HepG2 (cell line): ENCODE results near the gene GDF15. TPM values are rescaled to one million over a fixed set of nuclear protein-coding genes. Genes with fewer than 3 reads are reported as not detected.

Experiments
- MED1 ChIP-seq: sonication (generic); formaldehyde crosslinking; IDR thresholded peaks from 2 replicates; pipeline ENCODE4 v1.4.0; 2020; ENCODE audit warnings: missing genetic modification reagents
- MIXL1 ChIP-seq: IDR thresholded peaks from 2 replicates; pipeline ENCODE4 v1.6.1; 2016
- MLLT10 ChIP-seq: sonication (generic); formaldehyde crosslinking; IDR thresholded peaks from 2 replicates; pipeline ENCODE4 v1.4.0; 2020; ENCODE audit warnings: missing genetic modification reagents
- PCBP2 ChIP-seq: fragments of 200-400 bp; formaldehyde crosslinking; optimal IDR thresholded peaks from 2 replicates; pipeline ENCODE3; 2018; ENCODE audit warnings: low read length, low read depth; ENCODE audit not compliant: poor library complexity, severe bottlenecking
- RFX1 ChIP-seq: fragments of 450-650 bp; IDR thresholded peaks from 2 replicates; pipeline ENCODE4 v1.6.1; 2017
- ZNF337 ChIP-seq: sonication (generic); formaldehyde crosslinking; IDR thresholded peaks from 2 replicates; pipeline ENCODE4 v1.5.1; 2020; ENCODE audit warnings: missing genetic modification reagents, low read depth, mild to moderate bottlenecking, borderline replicate concordance
- ZNF44 ChIP-seq: sonication (generic); formaldehyde crosslinking; IDR thresholded peaks from 2 replicates; pipeline ENCODE4 v1.5.1; 2020; ENCODE audit warnings: mild to moderate bottlenecking, missing genetic modification reagents
- ZNF660 ChIP-seq: sonication (generic); formaldehyde crosslinking; IDR thresholded peaks from 2 replicates; pipeline ENCODE4 v1.5.1; 2020; ENCODE audit warnings: mild to moderate bottlenecking, low read depth, missing genetic modification reagents, borderline replicate concordance
- ZNF839 ChIP-seq: sonication (generic); formaldehyde crosslinking; IDR thresholded peaks from 2 replicates; pipeline ENCODE4 v1.4.0; 2020; ENCODE audit warnings: missing genetic modification reagents, mild to moderate bottlenecking, borderline replicate concordance
- ZNF883 ChIP-seq: sonication (generic); formaldehyde crosslinking; IDR thresholded peaks from 2 replicates; pipeline ENCODE4 v1.5.1; 2020; ENCODE audit warnings: mild to moderate bottlenecking, missing genetic modification reagents; ENCODE audit errors: not compliant biosample characterization
- polyA plus RNA-seq, 8 experiments: library from polyadenylated mRNA; depleted of rRNA in 3 of 8; stranded (reverse) in 7 of 8; unstranded in 1 of 8; fragments of >200 nt; fragmentation: Illumina TruSeq in 4 of 8; extraction: Trizol in 4 of 8; gene quantifications; 2 replicates each; pipeline versions ENCODE4 v1.2.1 to v1.2.3, GENCODE V29; 2011 to 2016; ENCODE audit warnings: low read depth in 4 of 8, missing spikeins in 1 of 8, mixed read lengths in 1 of 8; ENCODE audit not compliant: insufficient read depth in 1 of 8
- total RNA-seq, 5 experiments: library from RNA; depleted of rRNA; stranded (reverse); fragments of >200 nt; fragmentation: Illumina TruSeq; extraction: Trizol; gene quantifications; 2 replicates each; pipeline ENCODE4 v1.2.3, GENCODE V29; 2016; ENCODE audit warnings: low read depth in 1 of 5
- TF ChIP-seq, protein P1 (sequence below): sonication (generic); formaldehyde crosslinking; conservative IDR thresholded peaks from 2 replicates; pipeline ENCODE4 v1.4.0; 2020; ENCODE audit warnings: mild to moderate bottlenecking, missing genetic modification reagents, moderate library complexity
- TF ChIP-seq, protein P2 (sequence below): sonication (generic); formaldehyde crosslinking; IDR thresholded peaks from 2 replicates; pipeline ENCODE4 v1.4.0; 2020; ENCODE audit warnings: mild to moderate bottlenecking, missing genetic modification reagents
- TF ChIP-seq, protein P3 (sequence below): sonication (generic); formaldehyde crosslinking; IDR thresholded peaks from 2 replicates; pipeline ENCODE4 v1.5.1; 2020; ENCODE audit warnings: missing genetic modification reagents, mild to moderate bottlenecking, borderline replicate concordance
- TF ChIP-seq, protein P4 (sequence below), 2 experiments: sonication (generic) in 1 of 2; formaldehyde crosslinking in 1 of 2; IDR thresholded peaks; 2 replicates each; pipeline versions ENCODE4 v1.5.1 to v1.6.1; 2011 to 2020; ENCODE audit warnings: borderline replicate concordance in 1 of 2, low read depth in 1 of 2, low read length in 1 of 2, mild to moderate bottlenecking in 1 of 2, missing genetic modification reagents in 1 of 2, moderate library complexity in 1 of 2

Gene GDF15
- total and polyA plus RNA-seq, 2 of the 13 experiments (the other 11 are each of a cell fraction or from before 2014, with no cell fraction given), result 146 to 422 TPM

DNA sequence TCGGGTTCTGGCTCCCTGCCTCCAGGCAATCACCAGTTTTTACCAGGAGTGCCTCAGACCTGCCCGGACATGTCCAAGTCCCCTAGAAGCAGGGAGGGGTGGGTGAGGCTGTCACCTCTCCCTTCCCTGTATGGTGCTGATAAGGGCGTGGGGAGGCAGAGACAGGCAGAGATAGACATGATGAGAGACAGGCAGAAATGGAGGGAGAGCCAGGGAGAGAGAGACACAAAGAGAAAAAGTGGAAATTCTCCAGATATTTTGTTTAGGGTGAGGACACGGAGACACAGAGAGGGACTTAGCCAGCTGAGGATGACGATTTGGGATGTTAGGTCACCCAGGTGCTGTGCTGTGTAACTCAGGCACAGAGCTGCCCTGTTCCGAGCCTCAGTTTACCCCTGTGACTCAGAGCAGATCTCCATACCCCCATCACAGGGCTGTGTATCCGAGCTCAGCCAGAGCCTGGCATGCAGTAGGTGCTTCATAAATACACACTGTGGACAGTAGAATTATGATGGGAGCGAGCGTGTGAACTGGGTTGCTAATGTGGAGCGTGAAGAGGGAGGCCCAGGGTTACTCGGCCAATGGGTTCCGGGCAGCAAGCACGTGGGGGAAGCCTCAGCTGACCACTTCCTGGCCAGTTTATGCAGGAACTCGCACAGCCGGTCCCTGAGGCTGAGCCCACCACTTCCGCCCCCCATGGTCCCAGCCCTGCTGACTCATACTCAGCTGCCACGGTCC, 11.9 kb upstream of the GDF15 start (continued):
- TF ChIP-seq, protein P1, sequence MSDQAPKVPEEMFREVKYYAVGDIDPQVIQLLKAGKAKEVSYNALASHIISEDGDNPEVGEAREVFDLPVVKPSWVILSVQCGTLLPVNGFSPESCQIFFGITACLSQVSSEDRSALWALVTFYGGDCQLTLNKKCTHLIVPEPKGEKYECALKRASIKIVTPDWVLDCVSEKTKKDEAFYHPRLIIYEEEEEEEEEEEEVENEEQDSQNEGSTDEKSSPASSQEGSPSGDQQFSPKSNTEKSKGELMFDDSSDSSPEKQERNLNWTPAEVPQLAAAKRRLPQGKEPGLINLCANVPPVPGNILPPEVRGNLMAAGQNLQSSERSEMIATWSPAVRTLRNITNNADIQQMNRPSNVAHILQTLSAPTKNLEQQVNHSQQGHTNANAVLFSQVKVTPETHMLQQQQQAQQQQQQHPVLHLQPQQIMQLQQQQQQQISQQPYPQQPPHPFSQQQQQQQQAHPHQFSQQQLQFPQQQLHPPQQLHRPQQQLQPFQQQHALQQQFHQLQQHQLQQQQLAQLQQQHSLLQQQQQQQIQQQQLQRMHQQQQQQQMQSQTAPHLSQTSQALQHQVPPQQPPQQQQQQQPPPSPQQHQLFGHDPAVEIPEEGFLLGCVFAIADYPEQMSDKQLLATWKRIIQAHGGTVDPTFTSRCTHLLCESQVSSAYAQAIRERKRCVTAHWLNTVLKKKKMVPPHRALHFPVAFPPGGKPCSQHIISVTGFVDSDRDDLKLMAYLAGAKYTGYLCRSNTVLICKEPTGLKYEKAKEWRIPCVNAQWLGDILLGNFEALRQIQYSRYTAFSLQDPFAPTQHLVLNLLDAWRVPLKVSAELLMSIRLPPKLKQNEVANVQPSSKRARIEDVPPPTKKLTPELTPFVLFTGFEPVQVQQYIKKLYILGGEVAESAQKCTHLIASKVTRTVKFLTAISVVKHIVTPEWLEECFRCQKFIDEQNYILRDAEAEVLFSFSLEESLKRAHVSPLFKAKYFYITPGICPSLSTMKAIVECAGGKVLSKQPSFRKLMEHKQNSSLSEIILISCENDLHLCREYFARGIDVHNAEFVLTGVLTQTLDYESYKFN (CRISPR knock-in tag), result peak; percentile 68
- TF ChIP-seq RFX1, result no peak
- no peak for TF ChIP-seq PCBP2
- TF ChIP-seq MED1 (CRISPR knock-in tag), result peak; percentile 99
- TF ChIP-seq, protein P2, sequence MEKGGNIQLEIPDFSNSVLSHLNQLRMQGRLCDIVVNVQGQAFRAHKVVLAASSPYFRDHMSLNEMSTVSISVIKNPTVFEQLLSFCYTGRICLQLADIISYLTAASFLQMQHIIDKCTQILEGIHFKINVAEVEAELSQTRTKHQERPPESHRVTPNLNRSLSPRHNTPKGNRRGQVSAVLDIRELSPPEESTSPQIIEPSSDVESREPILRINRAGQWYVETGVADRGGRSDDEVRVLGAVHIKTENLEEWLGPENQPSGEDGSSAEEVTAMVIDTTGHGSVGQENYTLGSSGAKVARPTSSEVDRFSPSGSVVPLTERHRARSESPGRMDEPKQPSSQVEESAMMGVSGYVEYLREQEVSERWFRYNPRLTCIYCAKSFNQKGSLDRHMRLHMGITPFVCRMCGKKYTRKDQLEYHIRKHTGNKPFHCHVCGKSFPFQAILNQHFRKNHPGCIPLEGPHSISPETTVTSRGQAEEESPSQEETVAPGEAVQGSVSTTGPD (CRISPR knock-in tag), result peak; percentile 80
- no peak for TF ChIP-seq ZNF883 (CRISPR knock-in tag)
- TF ChIP-seq ZNF839 (CRISPR knock-in tag), result peak; percentile 68; the same call in 1 of the 2 replicates
- no peak for TF ChIP-seq MLLT10 (CRISPR knock-in tag)
- no peak for TF ChIP-seq ZNF660 (CRISPR knock-in tag)
- no peak for TF ChIP-seq ZNF337 (CRISPR knock-in tag)
- TF ChIP-seq MIXL1, result no peak
- no peak for TF ChIP-seq ZNF44 (CRISPR knock-in tag)
- TF ChIP-seq, protein P3, sequence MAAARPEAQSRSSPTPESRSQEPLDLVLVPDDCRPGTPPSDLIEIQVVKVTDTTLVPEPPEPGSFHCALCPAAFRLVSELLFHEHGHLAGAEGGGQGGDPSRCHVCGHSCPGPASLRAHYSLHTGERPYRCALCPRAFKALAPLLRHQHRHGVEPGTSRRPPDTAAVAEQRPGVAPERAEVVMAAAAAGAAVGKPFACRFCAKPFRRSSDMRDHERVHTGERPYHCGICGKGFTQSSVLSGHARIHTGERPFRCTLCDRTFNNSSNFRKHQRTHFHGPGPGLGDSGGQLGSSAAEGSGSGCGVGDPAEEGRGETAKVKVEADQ, result no peak
- TF ChIP-seq, protein P4, sequence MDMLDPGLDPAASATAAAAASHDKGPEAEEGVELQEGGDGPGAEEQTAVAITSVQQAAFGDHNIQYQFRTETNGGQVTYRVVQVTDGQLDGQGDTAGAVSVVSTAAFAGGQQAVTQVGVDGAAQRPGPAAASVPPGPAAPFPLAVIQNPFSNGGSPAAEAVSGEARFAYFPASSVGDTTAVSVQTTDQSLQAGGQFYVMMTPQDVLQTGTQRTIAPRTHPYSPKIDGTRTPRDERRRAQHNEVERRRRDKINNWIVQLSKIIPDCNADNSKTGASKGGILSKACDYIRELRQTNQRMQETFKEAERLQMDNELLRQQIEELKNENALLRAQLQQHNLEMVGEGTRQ (IDR thresholded peaks at IDR 0.05; ENCODE audit: low read depth, low read length), result peak; percentile 95
- TF ChIP-seq, protein P4 (CRISPR knock-in tag; IDR thresholded peaks at IDR 0.05; ENCODE audit: borderline replicate concordance), result peak; percentile 87; the same call in 1 of the 2 replicates
